ENCODE data around the gene MPC1.
"Not testable (repeated sequence)": the region's sequence is repeated elsewhere in the genome, so short reads cannot be mapped to it uniquely, and the experiment has no call there.

MPC1 gene

DNA sequence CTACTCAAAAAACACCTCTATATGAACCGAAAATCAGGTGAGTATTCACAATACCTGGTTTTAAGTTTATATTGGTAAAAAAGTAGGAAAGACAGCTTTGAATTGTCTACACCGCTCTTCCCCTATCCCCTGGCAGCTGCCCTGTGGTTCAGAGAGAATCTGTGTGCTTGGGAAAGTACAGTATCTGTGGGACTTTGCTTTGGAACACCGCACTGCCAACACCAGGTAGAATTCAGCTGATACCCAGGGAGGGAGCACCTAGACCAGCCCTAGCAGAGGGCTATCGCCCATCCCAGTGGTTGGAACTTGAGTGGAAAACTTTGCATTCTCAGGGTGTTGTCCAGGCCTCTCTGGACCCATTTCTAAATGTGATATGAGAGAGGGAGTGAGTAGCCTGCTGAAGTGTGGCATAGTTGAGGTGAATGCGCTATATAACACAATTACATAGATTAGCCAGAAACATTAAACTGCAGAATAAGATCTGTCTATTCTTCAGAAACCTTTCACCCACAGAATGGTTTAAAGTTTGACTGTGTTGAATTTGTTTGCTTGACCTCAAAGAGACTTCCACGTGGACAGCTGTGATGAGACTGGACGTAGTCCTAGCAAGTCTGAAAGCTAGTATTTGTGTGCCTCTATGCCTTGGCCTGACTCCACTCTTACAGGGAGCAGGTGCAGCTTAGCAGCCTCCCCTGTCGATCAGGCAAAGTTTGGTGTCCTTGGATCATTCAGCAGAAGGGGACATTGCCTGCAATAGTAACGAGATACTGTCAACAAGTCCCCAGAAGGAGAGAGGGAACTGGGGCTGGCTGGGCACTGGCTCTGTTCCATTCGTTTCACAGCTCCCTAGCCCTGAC, 11.5 kb upstream of the MPC1 start:
- TF ChIP-seq LEF1 (IDR thresholded peaks at IDR 0.05; ENCODE audit: borderline replicate concordance) = no peak
- TF ChIP-seq ELF4 (IDR thresholded peaks at IDR 0.05) = no peak
- TF ChIP-seq CTBP1 (IDR thresholded peaks at IDR 0.05; ENCODE audit: borderline replicate concordance) = no peak
- no peak for TF ChIP-seq FOXM1 (IDR thresholded peaks at IDR 0.05; ENCODE audit: borderline replicate concordance)
- TF ChIP-seq, protein P1, sequence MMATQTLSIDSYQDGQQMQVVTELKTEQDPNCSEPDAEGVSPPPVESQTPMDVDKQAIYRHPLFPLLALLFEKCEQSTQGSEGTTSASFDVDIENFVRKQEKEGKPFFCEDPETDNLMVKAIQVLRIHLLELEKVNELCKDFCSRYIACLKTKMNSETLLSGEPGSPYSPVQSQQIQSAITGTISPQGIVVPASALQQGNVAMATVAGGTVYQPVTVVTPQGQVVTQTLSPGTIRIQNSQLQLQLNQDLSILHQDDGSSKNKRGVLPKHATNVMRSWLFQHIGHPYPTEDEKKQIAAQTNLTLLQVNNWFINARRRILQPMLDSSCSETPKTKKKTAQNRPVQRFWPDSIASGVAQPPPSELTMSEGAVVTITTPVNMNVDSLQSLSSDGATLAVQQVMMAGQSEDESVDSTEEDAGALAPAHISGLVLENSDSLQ (IDR thresholded peaks at IDR 0.05) = no peak
- ChIA-PET POLR2A (no interaction called here), CTCF (interaction anchor here (1.0 to 1.7 kb wide), 2 partner anchors 13 to 118 kb away, joined by 3 to 5 read pairs; no protein-coding TSS in a partner anchor)

DNA sequence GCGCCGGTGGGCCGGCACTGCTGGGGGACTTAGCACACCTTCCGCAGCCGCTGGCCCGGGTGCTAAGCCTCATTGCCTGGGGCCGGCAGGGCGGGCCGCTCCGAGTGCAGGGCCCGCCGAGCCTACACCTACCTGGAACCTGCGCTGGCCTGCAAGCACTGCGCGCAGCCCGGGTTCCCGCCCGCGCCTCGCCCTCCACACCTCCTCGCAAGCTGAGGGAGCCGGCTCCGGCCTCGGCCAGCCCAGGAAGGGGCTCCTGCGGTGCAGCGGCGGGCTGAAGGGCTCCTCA, 10.7 kb upstream of the MPC1 start:
- DNase-seq (ENCODE audit: extremely low spot score) = no peak
- no peak for TF ChIP-seq SUZ12 (IDR thresholded peaks at IDR 0.05)
- no peak for TF ChIP-seq ZNF384 (IDR thresholded peaks at IDR 0.05)
- TF ChIP-seq FOXK2 (IDR thresholded peaks at IDR 0.05) = no peak
- no peak for TF ChIP-seq HDGF (IDR thresholded peaks at IDR 0.05; ENCODE audit: borderline replicate concordance)
- TF ChIP-seq LEF1 (IDR thresholded peaks at IDR 0.05; ENCODE audit: borderline replicate concordance) = no peak
- no peak for TF ChIP-seq SP1 (IDR thresholded peaks at IDR 0.05)
- no peak for TF ChIP-seq L3MBTL2 (conservative IDR thresholded peaks at IDR 0.05)
- TF ChIP-seq TARDBP (IDR thresholded peaks at IDR 0.05) = no peak
- TF ChIP-seq ELF4 (IDR thresholded peaks at IDR 0.05) = no peak
- no peak for TF ChIP-seq BHLHE40 (IDR thresholded peaks at IDR 0.05; ENCODE audit: borderline replicate concordance)
- TF ChIP-seq NFRKB (IDR thresholded peaks at IDR 0.05) = no peak
- TF ChIP-seq, protein P1 (IDR thresholded peaks at IDR 0.05) = no peak
- ChIA-PET POLR2A (interaction anchor here (1.3 kb wide), 1 partner anchor 10 kb away, joined by 4 read pairs; no protein-coding TSS in a partner anchor), CTCF (interaction anchor here (1.0 to 1.7 kb wide), 2 partner anchors 12 to 118 kb away, joined by 3 to 5 read pairs; no protein-coding TSS in a partner anchor)

More for the DNA sequence above, 11.5 kb upstream of the MPC1 start:
- no peak for DNase-seq (ENCODE audit: extremely low spot score)

DNA sequence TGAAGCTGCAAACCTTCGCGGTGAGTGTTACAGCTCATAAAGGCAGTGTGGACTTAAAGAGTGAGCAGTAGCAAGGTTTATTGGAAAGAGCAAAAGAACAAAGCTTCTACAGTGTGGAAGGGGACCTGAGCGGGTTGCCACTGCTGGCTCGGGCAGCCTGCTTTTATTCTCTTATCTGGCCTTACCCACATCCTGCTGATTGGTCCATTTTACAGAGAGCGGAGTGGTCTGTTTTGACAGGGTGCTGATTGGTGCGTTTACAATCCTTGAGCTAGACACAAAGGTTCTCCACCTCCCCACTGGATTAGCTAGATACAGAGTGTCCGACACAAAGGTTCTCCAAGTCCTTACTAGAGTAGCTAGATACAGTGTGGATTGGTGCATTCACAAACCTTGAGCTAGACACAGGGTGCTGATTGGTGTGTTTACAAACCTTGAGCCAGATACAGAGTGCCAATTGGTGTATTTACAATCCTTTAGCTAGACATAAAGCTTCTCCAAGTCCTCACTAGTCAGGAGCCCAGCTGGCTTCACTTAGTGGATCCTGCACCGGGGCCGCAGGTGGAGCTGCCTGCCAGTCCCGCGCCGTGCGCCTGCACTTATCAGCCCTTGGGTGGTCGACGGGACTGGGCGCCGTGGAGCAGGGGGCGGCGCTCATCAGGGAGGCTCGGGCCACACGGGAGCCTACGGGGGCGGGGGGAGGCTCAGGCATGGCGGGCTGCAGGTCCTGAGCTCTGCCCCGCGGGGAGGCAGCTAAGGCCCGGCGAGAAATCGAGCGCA, 10.2 kb upstream of the MPC1 start:
- CTCF ChIA-PET = interaction anchor here (1.0 to 1.7 kb wide), 3 partner anchors 8 to 117 kb away, joined by 3 to 5 read pairs (median 4); no protein-coding TSS in a partner anchor
- POLR2A ChIA-PET = interaction anchor here (1.3 kb wide), 1 partner anchor 9 kb away, joined by 4 read pairs; no protein-coding TSS in a partner anchor
- not testable (repeated sequence) for DNase-seq (ENCODE audit: extremely low spot score)

DNA sequence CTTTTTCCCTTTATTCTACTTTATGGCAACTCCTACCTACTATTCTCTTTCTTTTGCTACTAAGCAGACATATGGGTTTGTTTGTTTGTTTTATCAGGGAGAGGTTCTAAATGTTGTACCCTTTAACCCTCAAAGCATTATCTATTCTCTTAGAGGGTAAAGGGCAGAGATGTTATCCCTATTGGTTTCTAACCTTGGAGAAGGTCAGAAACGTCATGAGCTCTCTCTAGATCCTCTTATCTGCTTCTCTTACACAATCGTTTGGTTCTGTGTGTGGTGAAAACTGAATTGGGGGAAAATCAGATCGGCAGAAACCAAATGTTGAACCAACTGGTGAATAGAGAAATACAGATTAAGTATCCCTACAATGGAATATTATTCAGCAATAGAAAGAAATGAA, 6.4 kb upstream of the MPC1 start:
- DNase-seq (ENCODE audit: extremely low spot score) = no peak
- POLR2A ChIA-PET = no interaction called here
- CTCF ChIA-PET = interaction anchor here (1.8 kb wide), 1 partner anchor 11 kb away, joined by 7 read pairs; no protein-coding TSS in a partner anchor
- TF ChIP-seq TARDBP (IDR thresholded peaks at IDR 0.05) (no peak), FOXM1 (IDR thresholded peaks at IDR 0.05; ENCODE audit: borderline replicate concordance) (no peak), CTBP1 (IDR thresholded peaks at IDR 0.05; ENCODE audit: borderline replicate concordance) (no peak), NFRKB (IDR thresholded peaks at IDR 0.05) (no peak), HDGF (IDR thresholded peaks at IDR 0.05; ENCODE audit: borderline replicate concordance) (no peak), L3MBTL2 (conservative IDR thresholded peaks at IDR 0.05) (no peak), FOXA1 (IDR thresholded peaks at IDR 0.05) (no peak), BHLHE40 (IDR thresholded peaks at IDR 0.05; ENCODE audit: borderline replicate concordance) (no peak), ELF4 (IDR thresholded peaks at IDR 0.05) (no peak), SUZ12 (IDR thresholded peaks at IDR 0.05) (no peak), ARNT (IDR thresholded peaks at IDR 0.05) (no peak), FOXK2 (IDR thresholded peaks at IDR 0.05) (no peak), SP1 (IDR thresholded peaks at IDR 0.05) (no peak), ZNF384 (IDR thresholded peaks at IDR 0.05) (no peak)
- TF ChIP-seq, protein P1 (IDR thresholded peaks at IDR 0.05) = no peak

DNA sequence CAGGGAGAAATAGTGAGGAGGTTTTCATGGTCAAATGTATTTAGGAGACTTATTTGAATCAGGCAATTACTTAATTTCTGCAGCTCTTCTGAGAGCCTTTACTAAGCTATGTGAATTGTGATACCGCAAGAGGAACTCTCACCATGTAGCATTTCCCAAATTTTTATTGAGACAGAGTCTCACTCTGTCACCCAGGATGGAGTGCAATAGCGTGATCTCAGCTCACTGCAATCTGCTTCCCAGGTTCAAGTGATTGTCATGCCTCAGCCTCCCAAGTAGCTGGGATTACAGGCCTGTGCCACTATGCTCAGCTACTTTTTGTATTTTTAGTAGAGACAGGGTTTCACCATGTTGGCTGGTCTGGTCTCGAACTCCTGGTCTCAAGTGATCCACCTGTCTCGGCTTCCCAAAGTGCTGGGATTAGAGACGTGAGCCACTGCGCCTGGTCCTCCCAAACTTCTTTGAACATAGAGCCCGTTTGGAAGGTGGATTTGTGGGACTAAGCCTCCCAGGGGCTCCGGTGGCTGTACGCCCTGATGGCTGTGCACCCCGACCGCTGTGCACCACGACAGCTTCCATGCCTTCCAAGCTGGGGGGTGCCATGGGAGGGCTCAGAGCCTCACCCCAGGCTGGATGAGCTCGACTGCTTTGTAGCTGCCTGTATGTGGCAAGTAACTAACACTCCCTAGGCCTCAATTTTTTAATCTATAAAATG, 5.7 kb upstream of the MPC1 start:
- no peak for DNase-seq (ENCODE audit: extremely low spot score)
- TF ChIP-seq ELF4 (IDR thresholded peaks at IDR 0.05) (no peak), SP1 (IDR thresholded peaks at IDR 0.05) (no peak), LEF1 (IDR thresholded peaks at IDR 0.05; ENCODE audit: borderline replicate concordance) (no peak), BHLHE40 (IDR thresholded peaks at IDR 0.05; ENCODE audit: borderline replicate concordance) (no peak), FOXK2 (IDR thresholded peaks at IDR 0.05) (no peak), FOXM1 (IDR thresholded peaks at IDR 0.05; ENCODE audit: borderline replicate concordance) (no peak), NFRKB (IDR thresholded peaks at IDR 0.05) (no peak), CTBP1 (IDR thresholded peaks at IDR 0.05; ENCODE audit: borderline replicate concordance) (no peak), ZNF384 (IDR thresholded peaks at IDR 0.05) (no peak), SUZ12 (IDR thresholded peaks at IDR 0.05) (no peak), TARDBP (IDR thresholded peaks at IDR 0.05) (no peak), L3MBTL2 (conservative IDR thresholded peaks at IDR 0.05) (no peak), ARNT (IDR thresholded peaks at IDR 0.05) (no peak), FOXA1 (IDR thresholded peaks at IDR 0.05) (no peak), HDGF (IDR thresholded peaks at IDR 0.05; ENCODE audit: borderline replicate concordance) (no peak)
- TF ChIP-seq, protein P1 (IDR thresholded peaks at IDR 0.05) = no peak
- POLR2A ChIA-PET = no interaction called here
- CTCF ChIA-PET = interaction anchor here (1.0 to 1.8 kb wide), 2 partner anchors 12 to 111 kb away, joined by 3 to 7 read pairs; no protein-coding TSS in a partner anchor
